HCT116 (cell line): ENCODE results near the gene CCNC. TPM values are rescaled to one million over a fixed set of nuclear protein-coding genes. Genes with fewer than 3 reads are reported as not detected.

Experiments
- ATAC-seq: fragments of 200-7000 bp; cut with Tn5 transposase; 2 replicates; pipeline ENCODE4 v1.9.1; 2020; ENCODE audit warnings: mild to moderate bottlenecking, moderate library complexity
- BruUV-seq: library from RNA; stranded (reverse); fragments of 400-500 nt; replicated peaks from 2 replicates; lab custom pipeline; 2021; lab: Mats Ljungman, UMichigan
- CTCF ChIA-PET: fragments of 300-600 bp; sonication (Branson Sonifier 250); formaldehyde crosslinking; loops from one replicate; lab custom pipeline; 2021; ENCODE audit warnings: antibody characterized with exemption; lab: Charles Lee
- POLR2A ChIA-PET: fragments of 300-600, 350-600 bp; sonication (Branson Sonifier 250); formaldehyde crosslinking; loops from one replicate; lab custom pipeline; 2021; ENCODE audit warnings: antibody characterized with exemption; lab: Charles Lee
- RAD21 ChIA-PET, 2 experiments: fragments of 300-600 bp; sonication (Branson Sonifier 250); formaldehyde crosslinking; loops; one replicate each; lab custom pipeline; 2023; ENCODE audit warnings: low total read pairs in 2 of 2; ENCODE audit not compliant: uncharacterized antibody in 2 of 2, unreplicated experiment in 2 of 2, low non-redundant PET in 1 of 2; lab: Charles Lee
- DNase-seq: peaks from one replicate; pipeline ENCODE4 v3.0.0-alpha.2; 2010; ENCODE audit warnings: low read depth, low spot score
- H2AFZ ChIP-seq: fragments of 200-600 bp; shearing (Covaris generic), sonication (generic); 2 replicates; pipeline ENCODE4 v1.6.1; 2017; ENCODE audit warnings: low read depth, mixed run types, mixed read lengths, antibody characterized with exemption, low read length; ENCODE audit not compliant: poor library complexity, severe bottlenecking
- H3K27ac ChIP-seq: 2 replicates; pipeline ENCODE4 v1.5.1; 2012; ENCODE audit warnings: low read depth, low read length
- H3K27me3 ChIP-seq: fragments of 200-600 bp; sonication (generic); 2 replicates; pipeline ENCODE4 v1.6.1; 2016; ENCODE audit warnings: mixed run types, low read length, mixed read lengths; ENCODE audit not compliant: insufficient read depth
- H3K36me3 ChIP-seq, 2 experiments: fragments of 200-500 bp in 1 of 2; fragments of 200-600 bp in 1 of 2; sonication (Bioruptor generic) in 1 of 2; sonication (generic) in 1 of 2; 2 replicates each; pipeline versions ENCODE4 v1.5.1 to v1.6.1; 2014 to 2016; ENCODE audit warnings: low read length in 2 of 2, inconsistent platforms in 1 of 2, mixed read lengths in 1 of 2, mixed run types in 1 of 2; ENCODE audit not compliant: insufficient read depth in 2 of 2, control insufficient read depth in 1 of 2
- H3K4me1 ChIP-seq, 2 experiments: fragments of 200-600 bp in 1 of 2; sonication (generic) in 1 of 2; 2 replicates each; pipeline versions ENCODE4 v1.5.1 to v1.6.1; 2012 to 2017; ENCODE audit warnings: low read length in 2 of 2, inconsistent platforms in 1 of 2, mild to moderate bottlenecking in 1 of 2, mixed read lengths in 1 of 2, mixed run types in 1 of 2, moderate library complexity in 1 of 2; ENCODE audit not compliant: insufficient read depth in 2 of 2, control insufficient read depth in 1 of 2
- H3K4me2 ChIP-seq: fragments of 200-600 bp; sonication (generic); 2 replicates; pipeline ENCODE4 v1.6.1; 2017; ENCODE audit warnings: mixed run types, low read length, mixed read lengths
- H3K4me3 ChIP-seq, 2 experiments: fragments of 200-600 bp in 1 of 2; sonication (generic) in 1 of 2; replicated peaks in 1 of 2; 2 replicates each; pipeline ENCODE4 v1.5.1; 2011 to 2016; ENCODE audit warnings: low read length in 2 of 2, control low read depth in 1 of 2, low read depth in 1 of 2, mild to moderate bottlenecking in 1 of 2, mixed read lengths in 1 of 2, mixed run types in 1 of 2
- H3K79me2 ChIP-seq: fragments of 200-600 bp; sonication (generic); 2 replicates; pipeline ENCODE4 v1.6.1; 2017; ENCODE audit warnings: mild to moderate bottlenecking, mixed run types, low read length, moderate library complexity, mixed read lengths; ENCODE audit not compliant: insufficient read depth
- H3K9ac ChIP-seq: fragments of 200-600 bp; sonication (generic); 2 replicates; pipeline ENCODE4 v1.6.1; 2016; ENCODE audit warnings: low read length, mixed read lengths
- H3K9me2 ChIP-seq: fragments of 200-600 bp; sonication (generic), shearing (Covaris generic); 2 replicates; pipeline ENCODE4 v1.6.1; 2017; ENCODE audit warnings: mixed run types, mild to moderate bottlenecking, moderate library complexity; ENCODE audit not compliant: insufficient read depth
- H3K9me3 ChIP-seq, 2 experiments: fragments of 200-500 bp in 1 of 2; fragments of 200-600 bp in 1 of 2; sonication (Bioruptor generic) in 1 of 2; sonication (generic) in 1 of 2; 2 replicates each; pipeline ENCODE4 v1.6.1; 2014 to 2017; ENCODE audit warnings: low read length in 2 of 2, mixed read lengths in 2 of 2, inconsistent platforms in 1 of 2, low read depth in 1 of 2, mild to moderate bottlenecking in 1 of 2, mixed run types in 1 of 2, moderate library complexity in 1 of 2; ENCODE audit not compliant: control insufficient read depth in 1 of 2, insufficient read depth in 1 of 2
- H4K20me1 ChIP-seq: fragments of 200-600 bp; sonication (generic), shearing (Covaris generic); 2 replicates; pipeline ENCODE4 v1.6.1; 2017; ENCODE audit warnings: mixed run types, mild to moderate bottlenecking, moderate library complexity; ENCODE audit not compliant: insufficient read depth
- EZH2 ChIP-seq: fragments of 200-600 bp; sonication (generic); IDR thresholded peaks from 2 replicates; pipeline ENCODE4 v1.6.1; 2017; ENCODE audit warnings: antibody characterized with exemption, mixed run types
- EZH2phosphoT487 ChIP-seq: fragments of 200-600 bp; IDR thresholded peaks from 2 replicates; pipeline ENCODE4 v1.6.1; 2018; ENCODE audit warnings: antibody characterized with exemption, borderline replicate concordance
- POLR2A ChIP-seq: IDR thresholded peaks from 2 replicates; pipeline ENCODE4 v1.7.0; 2011; ENCODE audit warnings: borderline replicate concordance; ENCODE audit not compliant: insufficient read depth, insufficient read length; ENCODE audit errors: extremely low read depth
- POLR2AphosphoS5 ChIP-seq: IDR thresholded peaks from 2 replicates; pipeline ENCODE4 v1.6.1; 2011; ENCODE audit warnings: mild to moderate bottlenecking, low read depth, low read length, moderate library complexity
- RAD21 ChIP-seq: IDR thresholded peaks from 2 replicates; pipeline ENCODE4 v1.6.1; 2012; ENCODE audit warnings: low read depth, mild to moderate bottlenecking
- SIN3A ChIP-seq: IDR thresholded peaks from 2 replicates; pipeline ENCODE4 v1.6.1; 2012; ENCODE audit warnings: low read depth
- SP1 ChIP-seq: IDR thresholded peaks from 2 replicates; pipeline ENCODE4 v1.6.1; 2012; ENCODE audit warnings: low read depth
- SRF ChIP-seq: IDR thresholded peaks from 2 replicates; pipeline ENCODE4 v1.6.1; 2012; ENCODE audit warnings: low read depth
- TCF7L2 ChIP-seq: IDR thresholded peaks from 2 replicates; pipeline ENCODE4 v1.7.0; 2011; ENCODE audit warnings: borderline replicate concordance, inconsistent platforms; ENCODE audit not compliant: insufficient read depth, insufficient read length; ENCODE audit errors: extremely low read depth
- ZFX ChIP-seq: fragments of 450-650 bp; IDR thresholded peaks from 2 replicates; pipeline ENCODE4 v1.6.1; 2017
- intact Hi-C: fragments of 100-400 bp; cut with micrococcal nuclease; formaldehyde crosslinking; loops from 2 replicates; pipeline ENCODE4 v1.10.0; 2022
- total RNA-seq: library from RNA; stranded (reverse); gene quantifications from one replicate; pipeline ENCODE4 v1.2.1, GENCODE V29; 2021; ENCODE audit not compliant: unreplicated experiment
- TF ChIP-seq, protein P1 (sequence below): IDR thresholded peaks from 2 replicates; pipeline ENCODE4 v1.6.1; 2012
- TF ChIP-seq, protein P2 (sequence below): IDR thresholded peaks from 2 replicates; pipeline ENCODE4 v1.6.1; 2011; ENCODE audit warnings: mild to moderate bottlenecking, low read length, moderate library complexity; ENCODE audit not compliant: insufficient replicate concordance; ENCODE audit errors: extremely low read depth
- TF ChIP-seq, protein P3 (sequence below), 3 experiments: fragments of 200-600 bp in 1 of 3; sonication (generic) in 1 of 3; IDR thresholded peaks in 2 of 3; conservative IDR thresholded peaks in 1 of 3; 2 replicates each; pipeline ENCODE4 v1.5.1; 2012 to 2017; ENCODE audit warnings: low read depth in 2 of 3, low read length in 2 of 3, antibody characterized with exemption in 1 of 3, borderline replicate concordance in 1 of 3, control low read depth in 1 of 3, mild to moderate bottlenecking in 1 of 3, mixed read lengths in 1 of 3, mixed run types in 1 of 3, moderate library complexity in 1 of 3; ENCODE audit not compliant: insufficient read depth in 1 of 3

CCNC gene
- total RNA-seq, 1 experiment from 2014 or later, result 78.5 TPM

DNA sequence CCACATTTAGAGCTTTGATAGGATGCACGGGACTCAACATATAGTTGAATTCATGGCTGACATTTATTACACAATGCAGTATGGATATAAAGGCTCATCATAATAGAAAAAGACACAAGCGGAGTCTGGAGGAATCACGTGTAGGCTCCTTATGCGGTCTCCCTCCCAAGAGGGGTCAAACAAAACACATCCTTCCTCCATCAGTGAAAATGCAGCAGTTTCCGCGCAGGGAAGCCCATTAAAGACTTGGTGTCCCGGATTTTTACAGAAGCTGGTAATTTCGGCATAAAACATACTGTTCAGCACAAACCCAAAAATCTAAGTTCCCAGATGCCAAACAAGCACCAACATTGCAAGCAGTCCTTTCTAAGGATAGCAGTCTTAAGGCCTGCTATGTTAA is 54.4 kb downstream of the CCNC start:
- no peak for ATAC-seq
- H3K4me1 ChIP-seq, result peaks cover 7 to 19% of the 10 kb centered on the region in 2 experiments; a peak in 3 of 4 replicates
- CTCF ChIA-PET, result no interaction called here

More for the DNA sequence above, 54.4 kb downstream of the CCNC start:
- Histone ChIP-seq H2AFZ (no peak overlapping the region), H3K9me2 (no peaks in the 10 kb centered on the region), H3K9ac (peak overlapping the region; percentile 91), H3K9me3 (no peaks in the 10 kb centered on the region), H3K4me2 (peak overlapping the region; percentile 86), H3K27me3 (no peaks in the 10 kb centered on the region), H3K4me3 (peak overlapping the region; percentile 82 to 89), H4K20me1 (no peaks in the 10 kb centered on the region), H3K27ac (no peak overlapping the region), H3K36me3 (no peaks in the 10 kb centered on the region; a peak in 1 of 4 replicates), H3K79me2 (peaks cover 56% of the 10 kb centered on the region)
- intact Hi-C loops, result no loop called here
- POLR2A ChIA-PET, result no interaction called here
- DNase-seq, result no peak
- RAD21 ChIA-PET, result no interaction called here
- BruUV-seq, result no TSS peak
- TF ChIP-seq RAD21, result no peak
- no peak for TF ChIP-seq SIN3A
- TF ChIP-seq POLR2A, result no peak
- no peak for TF ChIP-seq ZFX
- no peak for TF ChIP-seq SRF
- TF ChIP-seq EZH2phosphoT487, result no peak
- TF ChIP-seq, protein P1, sequence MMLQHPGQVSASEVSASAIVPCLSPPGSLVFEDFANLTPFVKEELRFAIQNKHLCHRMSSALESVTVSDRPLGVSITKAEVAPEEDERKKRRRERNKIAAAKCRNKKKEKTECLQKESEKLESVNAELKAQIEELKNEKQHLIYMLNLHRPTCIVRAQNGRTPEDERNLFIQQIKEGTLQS, result no peak
- TF ChIP-seq POLR2AphosphoS5, result no peak
- TF ChIP-seq EZH2, result no peak
- TF ChIP-seq, protein P2, sequence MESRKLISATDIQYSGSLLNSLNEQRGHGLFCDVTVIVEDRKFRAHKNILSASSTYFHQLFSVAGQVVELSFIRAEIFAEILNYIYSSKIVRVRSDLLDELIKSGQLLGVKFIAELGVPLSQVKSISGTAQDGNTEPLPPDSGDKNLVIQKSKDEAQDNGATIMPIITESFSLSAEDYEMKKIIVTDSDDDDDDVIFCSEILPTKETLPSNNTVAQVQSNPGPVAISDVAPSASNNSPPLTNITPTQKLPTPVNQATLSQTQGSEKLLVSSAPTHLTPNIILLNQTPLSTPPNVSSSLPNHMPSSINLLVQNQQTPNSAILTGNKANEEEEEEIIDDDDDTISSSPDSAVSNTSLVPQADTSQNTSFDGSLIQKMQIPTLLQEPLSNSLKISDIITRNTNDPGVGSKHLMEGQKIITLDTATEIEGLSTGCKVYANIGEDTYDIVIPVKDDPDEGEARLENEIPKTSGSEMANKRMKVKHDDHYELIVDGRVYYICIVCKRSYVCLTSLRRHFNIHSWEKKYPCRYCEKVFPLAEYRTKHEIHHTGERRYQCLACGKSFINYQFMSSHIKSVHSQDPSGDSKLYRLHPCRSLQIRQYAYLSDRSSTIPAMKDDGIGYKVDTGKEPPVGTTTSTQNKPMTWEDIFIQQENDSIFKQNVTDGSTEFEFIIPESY, result no peak
- no peak for TF ChIP-seq SP1
- TF ChIP-seq TCF7L2, result no peak
- TF ChIP-seq, protein P3, sequence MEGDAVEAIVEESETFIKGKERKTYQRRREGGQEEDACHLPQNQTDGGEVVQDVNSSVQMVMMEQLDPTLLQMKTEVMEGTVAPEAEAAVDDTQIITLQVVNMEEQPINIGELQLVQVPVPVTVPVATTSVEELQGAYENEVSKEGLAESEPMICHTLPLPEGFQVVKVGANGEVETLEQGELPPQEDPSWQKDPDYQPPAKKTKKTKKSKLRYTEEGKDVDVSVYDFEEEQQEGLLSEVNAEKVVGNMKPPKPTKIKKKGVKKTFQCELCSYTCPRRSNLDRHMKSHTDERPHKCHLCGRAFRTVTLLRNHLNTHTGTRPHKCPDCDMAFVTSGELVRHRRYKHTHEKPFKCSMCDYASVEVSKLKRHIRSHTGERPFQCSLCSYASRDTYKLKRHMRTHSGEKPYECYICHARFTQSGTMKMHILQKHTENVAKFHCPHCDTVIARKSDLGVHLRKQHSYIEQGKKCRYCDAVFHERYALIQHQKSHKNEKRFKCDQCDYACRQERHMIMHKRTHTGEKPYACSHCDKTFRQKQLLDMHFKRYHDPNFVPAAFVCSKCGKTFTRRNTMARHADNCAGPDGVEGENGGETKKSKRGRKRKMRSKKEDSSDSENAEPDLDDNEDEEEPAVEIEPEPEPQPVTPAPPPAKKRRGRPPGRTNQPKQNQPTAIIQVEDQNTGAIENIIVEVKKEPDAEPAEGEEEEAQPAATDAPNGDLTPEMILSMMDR (IDR thresholded peaks at IDR 0.05 in 2 of 3, conservative IDR thresholded peaks at IDR 0.05 in 1 of 3; ENCODE audit: borderline replicate concordance in 1 of 3, insufficient read depth in 1 of 3, low read depth in 2 of 3, low read length in 2 of 3), result no peak
